22Rv1 (cell line): Measurements from ENCODE around the gene ZNF837.

Experiments
- H3K27ac ChIP-seq: fragments of 450-650 bp; 2 replicates; pipeline ENCODE4 v1.5.1; 2017
- ZFX ChIP-seq: fragments of 450-650 bp; IDR thresholded peaks from 2 replicates; pipeline ENCODE4 v1.6.1; 2017; ENCODE audit warnings: antibody characterized with exemption, borderline replicate concordance
- TF ChIP-seq, protein P1 (sequence below): fragments of 450-650 bp; IDR thresholded peaks from 2 replicates; pipeline ENCODE4 v1.5.1; 2017; ENCODE audit warnings: mild to moderate bottlenecking

Gene ZNF837

GRCh38 chr19:58355215-58355796, 25.5 kb downstream of the ZNF837 start:
- TF ChIP-seq, protein P1, sequence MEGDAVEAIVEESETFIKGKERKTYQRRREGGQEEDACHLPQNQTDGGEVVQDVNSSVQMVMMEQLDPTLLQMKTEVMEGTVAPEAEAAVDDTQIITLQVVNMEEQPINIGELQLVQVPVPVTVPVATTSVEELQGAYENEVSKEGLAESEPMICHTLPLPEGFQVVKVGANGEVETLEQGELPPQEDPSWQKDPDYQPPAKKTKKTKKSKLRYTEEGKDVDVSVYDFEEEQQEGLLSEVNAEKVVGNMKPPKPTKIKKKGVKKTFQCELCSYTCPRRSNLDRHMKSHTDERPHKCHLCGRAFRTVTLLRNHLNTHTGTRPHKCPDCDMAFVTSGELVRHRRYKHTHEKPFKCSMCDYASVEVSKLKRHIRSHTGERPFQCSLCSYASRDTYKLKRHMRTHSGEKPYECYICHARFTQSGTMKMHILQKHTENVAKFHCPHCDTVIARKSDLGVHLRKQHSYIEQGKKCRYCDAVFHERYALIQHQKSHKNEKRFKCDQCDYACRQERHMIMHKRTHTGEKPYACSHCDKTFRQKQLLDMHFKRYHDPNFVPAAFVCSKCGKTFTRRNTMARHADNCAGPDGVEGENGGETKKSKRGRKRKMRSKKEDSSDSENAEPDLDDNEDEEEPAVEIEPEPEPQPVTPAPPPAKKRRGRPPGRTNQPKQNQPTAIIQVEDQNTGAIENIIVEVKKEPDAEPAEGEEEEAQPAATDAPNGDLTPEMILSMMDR = no peak
- TF ChIP-seq ZFX = no peak
- H3K27ac ChIP-seq = no peak overlapping the region

DNA sequence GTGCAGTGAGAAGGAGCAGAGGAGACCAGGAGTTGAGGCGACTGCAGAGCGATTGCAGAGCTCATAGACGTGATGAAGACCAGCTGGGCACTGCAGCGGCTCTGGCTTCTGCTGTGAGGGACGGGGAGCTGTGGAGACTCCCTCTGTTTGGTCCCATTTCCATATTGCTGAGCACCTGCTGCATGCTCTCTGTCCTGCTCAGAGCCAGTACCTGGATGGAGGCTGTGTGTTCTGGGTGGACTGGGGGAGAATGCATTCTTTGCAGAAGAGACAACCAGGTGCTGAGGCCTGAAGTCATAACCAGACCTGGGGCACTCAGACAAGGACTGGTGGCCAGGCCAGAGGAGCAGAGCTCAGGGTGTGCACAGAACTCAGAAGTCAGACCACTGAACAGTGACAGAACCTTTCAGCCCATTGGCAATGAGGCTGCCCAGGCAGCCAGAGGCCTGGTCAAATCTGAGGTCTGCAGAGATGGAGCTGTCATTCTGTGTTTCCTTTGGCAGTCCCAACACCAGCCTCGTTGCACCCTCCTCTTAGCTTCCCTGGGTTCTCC, 26.3 kb downstream of the ZNF837 start:
- no peak overlapping the region for H3K27ac ChIP-seq
- TF ChIP-seq, protein P1 = no peak
- TF ChIP-seq ZFX = no peak

GRCh38 chr19:58353717-58354477, 26.9 kb downstream of the ZNF837 start:
- H3K27ac ChIP-seq = no peak overlapping the region
- TF ChIP-seq ZFX = no peak
- TF ChIP-seq, protein P1 = no peak

DNA sequence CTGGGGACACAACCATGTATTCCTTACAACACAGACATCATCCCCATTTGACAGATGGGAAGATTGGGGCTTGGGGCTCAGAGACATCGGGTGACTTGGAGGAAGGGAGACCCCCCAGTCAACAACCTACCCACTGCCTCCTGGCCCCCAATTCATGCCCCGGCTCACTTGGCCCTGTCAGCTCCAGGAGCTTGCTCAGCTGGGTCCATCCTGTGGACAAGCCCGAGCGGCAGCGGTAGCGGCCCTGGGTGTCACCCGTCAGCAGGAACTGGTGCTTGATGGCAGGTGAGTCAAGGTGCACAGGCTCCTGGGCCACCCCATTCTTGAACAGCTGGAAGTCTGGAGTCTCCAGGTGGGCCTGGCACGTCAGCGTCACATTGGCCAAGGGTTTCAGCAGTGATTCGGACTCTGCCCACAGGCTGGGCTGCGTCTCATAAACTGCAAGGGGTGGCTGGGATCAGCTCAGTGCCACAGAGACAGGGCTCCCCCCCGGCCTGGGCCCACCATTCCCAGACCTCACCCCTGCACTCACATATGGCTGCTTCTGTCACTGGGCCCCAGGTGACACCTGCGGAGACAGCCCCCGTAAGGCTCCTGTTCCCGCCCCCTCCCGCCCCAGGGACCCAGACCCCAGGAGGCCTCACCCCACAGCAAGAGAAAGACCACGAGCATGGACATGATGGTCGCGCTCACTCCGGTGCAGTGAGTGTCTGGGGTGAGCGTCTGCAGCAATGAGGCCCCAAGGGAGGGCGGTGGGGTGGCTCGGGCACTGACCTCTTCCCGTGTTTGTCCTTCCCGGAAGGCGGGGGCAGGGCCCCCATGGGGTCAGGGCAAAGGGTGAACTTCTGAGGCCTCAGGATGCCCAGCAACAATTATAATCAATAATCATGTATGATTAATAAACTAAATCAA, 27.8 kb downstream of the ZNF837 start, which contains the start of gene A1BG:
Gene A1BG (minus strand): TSS at position 733 of the 912 bp plus-strand sequence. CDS start 55 bp downstream, at position 678.
- H3K27ac ChIP-seq = no peak within 1 kb of the TSS
- TF ChIP-seq, protein P1 = no peak
- no peak for TF ChIP-seq ZFX

DNA sequence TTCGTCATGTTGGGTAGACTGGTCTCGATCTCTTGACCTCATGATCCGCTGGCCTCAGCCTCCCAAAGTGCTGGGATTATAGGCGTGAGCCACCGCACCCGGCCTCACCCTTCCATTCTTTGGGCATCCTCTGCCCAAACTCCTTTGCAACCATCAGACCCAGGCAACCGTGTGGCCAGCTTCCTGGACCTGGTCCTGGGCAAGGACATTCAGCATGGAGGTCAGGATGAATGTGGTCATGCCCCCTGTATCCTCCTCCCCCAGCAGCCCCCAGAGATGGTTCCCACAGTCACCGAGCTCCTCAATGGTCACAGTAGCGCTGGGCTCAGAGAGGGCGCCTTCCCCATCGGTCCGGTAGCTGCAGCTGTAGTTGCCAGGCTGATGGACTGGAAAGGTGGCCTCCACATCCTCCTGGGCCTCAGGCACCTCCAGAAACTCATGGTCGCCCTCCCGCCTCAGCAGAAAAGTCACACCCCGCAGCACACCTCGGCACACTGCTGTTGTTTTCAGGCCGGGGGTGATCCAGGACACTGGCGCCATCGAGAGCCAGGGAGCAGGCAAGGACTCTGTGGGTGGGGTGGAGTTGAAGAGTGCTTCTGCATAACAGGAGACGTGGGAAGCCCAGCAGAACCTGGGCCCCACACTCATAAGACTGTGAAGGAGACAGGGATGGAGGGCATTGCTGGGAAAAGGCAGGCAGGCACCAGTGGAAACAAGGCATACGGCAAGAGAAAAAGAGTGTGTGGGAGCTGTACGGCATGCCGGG, 28.7 kb downstream of the ZNF837 start:
- no peak for TF ChIP-seq ZFX
- TF ChIP-seq, protein P1 = no peak

DNA sequence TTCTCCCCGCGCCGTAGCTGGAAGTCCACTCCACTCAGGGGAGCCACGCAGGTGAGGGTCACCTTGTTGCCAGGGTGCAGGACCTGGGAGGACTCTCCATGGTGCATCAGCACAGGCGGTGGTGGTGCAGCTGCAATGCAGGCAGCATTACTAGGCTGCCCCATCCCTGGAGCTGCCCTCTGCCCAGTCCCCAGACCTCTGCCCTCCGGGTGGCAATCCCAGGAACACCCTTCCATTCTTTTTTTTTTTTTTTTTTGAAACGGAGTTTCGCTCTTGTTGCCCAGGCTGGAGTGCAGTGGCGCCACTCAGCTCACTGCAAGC, 29.3 kb downstream of the ZNF837 start:
- no peak for TF ChIP-seq ZFX
- TF ChIP-seq, protein P1 = no peak
- no peak overlapping the region for H3K27ac ChIP-seq

More for the DNA sequence above, 28.7 kb downstream of the ZNF837 start:
- H3K27ac ChIP-seq = no peak overlapping the region
